ENCODE data around the gene RMND5B. TPM values are rescaled to one million over a fixed set of nuclear protein-coding genes. Genes with fewer than 3 reads are reported as not detected.

Gene RMND5B
- total and polyA plus RNA-seq, 3 donors from 2014 or later: 73.0 to 181 (median 102) TPM

GRCh38 chr5:178163772-178164735 is 33.2 kb downstream of the RMND5B start:
- Histone ChIP-seq H3K27ac (no peak overlapping the region), H3K9me3 (no peaks in the 10 kb centered on the region), H3K4me3 (peak overlapping the region in 1 of 2 donors; percentile 32), H3K36me3 (ENCODE audit: low read depth, missing control alignments) (no peaks in the 10 kb centered on the region), H3K27me3 (no peaks in the 10 kb centered on the region), H3K4me1 (peaks cover 7% of the 10 kb centered on the region)
- intact Hi-C loops (cut with DNase I; ENCODE audit: low total_unique reads): loop anchor here (5.0 kb wide), 1 partner anchor 87 kb away; no protein-coding TSS in a partner anchor
- TF ChIP-seq POLR2A (IDR thresholded peaks at IDR 0.05): no peak
- TF ChIP-seq, protein P1, sequence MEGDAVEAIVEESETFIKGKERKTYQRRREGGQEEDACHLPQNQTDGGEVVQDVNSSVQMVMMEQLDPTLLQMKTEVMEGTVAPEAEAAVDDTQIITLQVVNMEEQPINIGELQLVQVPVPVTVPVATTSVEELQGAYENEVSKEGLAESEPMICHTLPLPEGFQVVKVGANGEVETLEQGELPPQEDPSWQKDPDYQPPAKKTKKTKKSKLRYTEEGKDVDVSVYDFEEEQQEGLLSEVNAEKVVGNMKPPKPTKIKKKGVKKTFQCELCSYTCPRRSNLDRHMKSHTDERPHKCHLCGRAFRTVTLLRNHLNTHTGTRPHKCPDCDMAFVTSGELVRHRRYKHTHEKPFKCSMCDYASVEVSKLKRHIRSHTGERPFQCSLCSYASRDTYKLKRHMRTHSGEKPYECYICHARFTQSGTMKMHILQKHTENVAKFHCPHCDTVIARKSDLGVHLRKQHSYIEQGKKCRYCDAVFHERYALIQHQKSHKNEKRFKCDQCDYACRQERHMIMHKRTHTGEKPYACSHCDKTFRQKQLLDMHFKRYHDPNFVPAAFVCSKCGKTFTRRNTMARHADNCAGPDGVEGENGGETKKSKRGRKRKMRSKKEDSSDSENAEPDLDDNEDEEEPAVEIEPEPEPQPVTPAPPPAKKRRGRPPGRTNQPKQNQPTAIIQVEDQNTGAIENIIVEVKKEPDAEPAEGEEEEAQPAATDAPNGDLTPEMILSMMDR (IDR thresholded peaks at IDR 0.05): peak; percentile 90 to 98 (median 95)
- DNase-seq: peak; percentile 87
- 10 to 12% methylated on average over 14 to 33 of the region's 33 CpGs for WGBS, 2 donors

DNA sequence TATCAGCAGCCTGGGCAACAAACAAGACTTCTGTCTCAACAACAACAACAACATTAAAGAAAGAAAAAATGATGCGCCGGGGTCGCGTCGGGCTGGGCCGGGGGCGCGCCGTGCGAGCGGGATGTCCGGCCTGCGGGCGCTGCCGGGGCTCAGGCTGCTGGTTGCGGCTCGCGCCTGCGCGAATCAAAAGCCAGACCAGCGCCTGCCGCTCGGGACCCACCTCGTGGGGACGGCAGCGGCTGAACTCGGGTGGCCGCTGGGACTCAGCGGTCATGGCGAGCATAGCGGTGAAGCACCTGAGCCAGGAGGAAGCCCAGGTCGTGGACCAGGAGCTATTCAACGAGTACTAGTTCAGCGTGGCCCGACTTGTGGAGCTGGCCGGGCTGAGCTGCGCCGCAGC is 34.8 kb downstream of the RMND5B start:
- no peak for DNase-seq
- WGBS, 2 donors: 24 to 25% methylated on average over 19 to 37 of the region's 38 CpGs
- peaks cover 7% of the 10 kb centered on the region for H3K4me1 ChIP-seq
- H3K27me3 ChIP-seq: no peaks in the 10 kb centered on the region
- TF ChIP-seq POLR2A (IDR thresholded peaks at IDR 0.05): no peak
- TF ChIP-seq, protein P1 (IDR thresholded peaks at IDR 0.05): no peak
- no peaks in the 10 kb centered on the region for H3K9me3 ChIP-seq
- intact Hi-C loops (cut with DNase I; ENCODE audit: low total_unique reads): no loop called here
- H3K27ac ChIP-seq: no peak overlapping the region
- H3K36me3 ChIP-seq (ENCODE audit: low read depth, missing control alignments): no peaks in the 10 kb centered on the region
- peak overlapping the region; percentile 13 to 32 for H3K4me3 ChIP-seq

DNA sequence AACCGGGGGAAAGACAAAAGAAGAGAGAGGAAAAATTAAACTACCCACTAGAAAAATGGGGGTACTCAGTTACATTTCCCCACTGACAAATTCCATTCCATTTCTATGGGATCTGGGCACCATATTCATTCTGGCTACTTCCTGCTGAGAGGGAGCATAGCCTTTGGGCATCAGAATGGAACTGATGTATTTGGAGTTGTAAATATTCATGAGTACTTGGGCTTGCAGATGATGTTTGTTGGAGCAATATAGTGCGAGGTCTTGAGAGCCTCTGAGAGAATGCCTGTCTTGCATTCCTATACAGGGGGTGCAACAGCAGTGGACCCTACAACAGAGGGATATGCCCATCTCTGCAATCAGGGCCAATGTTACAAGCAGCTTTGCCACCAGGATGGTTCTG is 39.6 kb downstream of the RMND5B start:
- Histone ChIP-seq H3K4me1 (no peaks in the 10 kb centered on the region), H3K27me3 (no peaks in the 10 kb centered on the region), H3K4me3 (no peak overlapping the region), H3K27ac (no peak overlapping the region), H3K9me3 (no peaks in the 10 kb centered on the region), H3K36me3 (ENCODE audit: low read depth, missing control alignments) (no peaks in the 10 kb centered on the region)
- no peak for DNase-seq
- intact Hi-C loops (cut with DNase I; ENCODE audit: low total_unique reads): no loop called here
- TF ChIP-seq, protein P1 (IDR thresholded peaks at IDR 0.05): no peak
- TF ChIP-seq POLR2A (IDR thresholded peaks at IDR 0.05): no peak
- 86 to 94% methylated on average over 2 of the region's 2 CpGs for WGBS, 2 donors

GRCh38 chr5:178174456-178174855 is 43.6 kb downstream of the RMND5B start:
- Histone ChIP-seq H3K27ac (no peak overlapping the region), H3K9me3 (no peaks in the 10 kb centered on the region), H3K36me3 (ENCODE audit: low read depth, missing control alignments) (no peaks in the 10 kb centered on the region), H3K4me1 (no peaks in the 10 kb centered on the region), H3K27me3 (no peaks in the 10 kb centered on the region), H3K4me3 (no peak overlapping the region)
- no peak for DNase-seq
- intact Hi-C loops (cut with DNase I; ENCODE audit: low total_unique reads): no loop called here
- TF ChIP-seq POLR2A (IDR thresholded peaks at IDR 0.05): no peak
- TF ChIP-seq, protein P1 (IDR thresholded peaks at IDR 0.05): no peak
- 77 to 91% methylated on average over 3 of the region's 3 CpGs for WGBS, 2 donors
